NCI-H1694 treated with DMSO at 0.1 percent for 48 hours (cell line): ENCODE data around the gene CAB39.
"Not testable (repeated sequence)": the region's sequence is repeated elsewhere in the genome, so short reads cannot be mapped to it uniquely, and the experiment has no call there.

Experiments
- DNase-seq: peaks from one replicate; lab custom pipeline; 2025; lab: John Stamatoyannopoulos, UW

The CAB39 gene

DNA sequence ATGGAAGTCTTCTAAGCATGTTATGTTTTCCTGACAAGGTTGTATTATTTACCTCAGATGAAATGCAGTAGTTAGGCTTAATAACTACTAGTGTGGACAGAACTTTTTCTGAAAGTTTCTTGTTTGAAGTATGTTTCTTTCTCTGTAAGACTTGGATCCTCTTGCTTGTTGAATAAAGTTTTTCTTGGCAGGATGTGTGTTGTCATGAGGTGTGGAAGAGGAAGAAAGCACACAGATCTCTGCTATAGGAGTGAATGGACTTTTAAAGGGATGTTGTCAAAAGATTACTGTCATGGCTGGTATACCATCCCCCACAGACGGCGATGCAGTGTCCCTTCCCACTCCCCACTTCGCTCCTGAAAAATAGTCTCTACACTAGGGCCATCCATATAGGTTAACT lies 2.6 kb downstream of the CAB39 start:
- no peak for DNase-seq

DNA sequence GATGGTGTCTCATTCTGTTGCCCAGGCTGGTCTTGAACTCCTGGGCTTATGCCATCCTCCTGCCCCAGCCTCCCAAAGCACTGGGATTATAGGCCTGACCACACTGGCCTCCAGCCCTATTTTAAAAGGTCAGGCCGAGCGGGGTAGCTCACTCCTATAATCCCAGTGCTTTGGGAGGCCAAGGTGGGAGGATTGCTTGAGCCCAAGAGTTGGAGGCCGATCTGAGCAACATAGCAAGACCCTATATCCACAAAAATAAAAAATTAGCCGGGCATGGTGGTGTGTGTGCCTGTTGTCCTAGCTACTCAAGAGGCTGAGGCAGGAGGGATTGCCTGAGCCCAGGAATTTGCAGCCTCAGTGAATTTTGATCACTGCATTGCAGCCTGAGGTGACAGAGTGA lies 3.9 kb downstream of the CAB39 start:
- DNase-seq: no peak

DNA sequence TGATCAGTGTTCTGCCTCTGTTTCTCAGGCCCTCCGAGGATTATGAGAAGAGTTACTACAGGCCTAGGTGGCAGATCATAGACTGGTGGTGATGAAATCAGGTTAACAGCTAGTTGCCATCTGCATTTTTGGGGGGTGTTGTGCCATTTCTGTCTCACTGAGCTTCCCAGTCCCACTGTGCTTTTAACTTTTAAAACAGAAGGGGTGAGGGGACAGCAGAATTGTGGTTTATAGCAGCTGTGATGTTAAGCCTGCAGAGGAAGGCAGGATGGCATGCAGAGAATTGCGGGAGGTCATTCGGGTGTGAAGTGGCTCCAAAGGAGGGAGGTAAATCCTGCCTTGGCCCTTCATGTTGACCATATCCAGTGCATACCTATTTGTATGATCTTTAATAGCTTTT lies 5.0 kb downstream of the CAB39 start:
- no peak for DNase-seq

DNA sequence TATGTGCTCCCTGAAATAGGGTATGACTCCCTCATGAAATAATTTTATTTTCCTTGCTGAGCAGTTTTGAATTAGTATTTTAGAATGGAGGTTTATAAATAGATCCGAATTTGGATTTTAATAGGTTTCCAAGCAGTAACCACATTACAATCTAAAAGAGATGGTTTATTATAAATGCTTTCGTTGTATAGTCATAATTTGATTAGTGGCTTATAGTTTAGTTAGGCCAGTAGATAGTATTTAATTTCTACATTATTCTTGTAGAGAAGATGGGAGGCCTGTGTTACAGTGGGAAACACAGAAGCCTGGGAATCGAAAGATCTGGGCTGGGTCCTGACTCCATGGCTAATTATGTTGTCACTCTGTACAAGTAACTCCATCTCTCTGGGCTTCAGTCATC lies 6.7 kb downstream of the CAB39 start:
- no peak for DNase-seq

DNA sequence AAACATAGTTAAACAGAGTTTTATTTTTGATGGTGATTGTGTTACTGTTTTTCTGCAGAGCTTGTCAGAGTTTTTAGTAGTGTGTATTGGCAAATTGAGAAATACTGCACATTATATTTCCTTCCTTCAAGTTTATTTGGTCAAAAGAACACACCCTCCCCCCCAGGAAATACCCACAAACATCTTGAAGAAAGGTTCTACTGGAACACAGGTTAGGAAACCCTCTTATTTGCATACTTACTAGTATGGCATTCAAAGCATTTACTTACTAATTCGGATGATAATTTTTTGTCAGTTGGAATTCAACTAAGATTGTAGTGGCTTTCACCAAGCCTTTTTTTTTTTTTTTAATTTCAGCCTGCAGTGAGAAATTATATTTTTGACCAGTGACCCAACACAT lies 9.1 kb downstream of the CAB39 start:
- DNase-seq: no peak

DNA sequence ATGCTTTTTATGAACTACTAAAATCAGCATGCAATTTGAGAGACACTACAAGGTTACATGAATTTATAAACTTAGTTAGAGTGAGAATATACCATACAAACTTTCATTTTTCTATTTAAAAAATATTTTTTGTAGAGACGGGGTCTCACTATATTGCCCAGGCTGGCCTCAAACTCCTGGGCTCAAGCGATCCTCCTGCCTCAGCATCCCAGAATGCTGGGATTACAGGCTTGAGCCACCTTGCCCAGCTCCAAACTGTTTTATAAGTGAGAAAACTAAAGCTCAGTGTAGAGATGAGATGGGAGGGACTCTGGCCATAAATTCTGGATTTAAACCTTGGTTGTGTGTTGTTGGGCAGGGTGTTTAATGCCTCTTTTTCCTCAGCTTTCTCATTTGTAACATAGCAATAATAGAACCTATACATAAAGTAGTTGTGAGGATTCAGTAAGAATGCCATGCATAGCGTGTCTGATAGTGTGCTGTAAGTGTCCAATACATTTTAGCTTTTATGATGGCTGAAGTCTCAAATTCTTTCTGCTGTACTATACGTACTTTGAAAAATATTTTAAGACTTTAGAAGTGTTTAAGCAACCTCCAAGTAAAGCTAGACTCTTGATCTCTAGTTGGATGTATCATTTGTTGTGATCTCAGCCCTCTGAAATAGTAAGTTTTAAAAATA lies 9.7 kb downstream of the CAB39 start:
- no peak for DNase-seq

DNA sequence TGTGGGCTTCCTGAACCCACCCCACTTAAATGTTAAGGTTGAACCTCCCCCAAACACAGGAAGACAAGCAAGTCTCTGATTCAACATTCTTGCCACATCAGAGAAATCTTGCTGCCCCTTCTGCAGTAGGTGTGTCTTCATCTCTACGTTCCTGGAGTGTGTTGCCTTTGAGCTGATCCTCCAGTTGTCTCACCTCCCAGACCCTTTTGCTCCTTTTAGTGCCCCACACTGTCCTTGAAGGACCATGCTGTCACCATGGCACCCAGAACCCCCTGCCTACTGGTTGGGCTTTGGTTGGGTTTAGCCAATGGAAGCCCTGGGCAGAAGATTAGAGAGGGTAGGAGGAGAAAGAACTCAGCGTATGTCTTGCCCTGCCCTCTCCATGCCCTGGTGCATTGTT lies 10.7 kb downstream of the CAB39 start:
- DNase-seq: no peak

DNA sequence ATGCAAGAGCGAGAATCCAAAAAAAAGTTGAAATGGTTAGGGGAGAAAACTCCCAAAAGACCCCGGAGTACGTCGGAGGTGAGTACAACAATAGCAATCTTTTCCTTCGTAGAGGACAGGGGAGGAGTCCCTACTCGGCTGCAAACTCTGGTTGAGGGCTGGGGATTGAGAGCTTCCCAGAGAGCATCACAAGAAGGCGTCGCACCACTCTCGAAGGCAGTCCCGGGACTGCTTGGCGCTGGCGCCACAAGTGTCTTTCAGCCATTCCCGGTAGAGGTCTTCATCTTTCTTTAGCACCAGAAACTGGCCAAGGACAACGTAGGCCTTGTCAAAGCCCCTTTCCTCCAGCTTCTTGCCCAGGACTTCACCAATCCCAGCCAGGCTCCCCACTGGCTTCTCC lies 12.3 kb downstream of the CAB39 start:
- DNase-seq: not testable (repeated sequence)

DNA sequence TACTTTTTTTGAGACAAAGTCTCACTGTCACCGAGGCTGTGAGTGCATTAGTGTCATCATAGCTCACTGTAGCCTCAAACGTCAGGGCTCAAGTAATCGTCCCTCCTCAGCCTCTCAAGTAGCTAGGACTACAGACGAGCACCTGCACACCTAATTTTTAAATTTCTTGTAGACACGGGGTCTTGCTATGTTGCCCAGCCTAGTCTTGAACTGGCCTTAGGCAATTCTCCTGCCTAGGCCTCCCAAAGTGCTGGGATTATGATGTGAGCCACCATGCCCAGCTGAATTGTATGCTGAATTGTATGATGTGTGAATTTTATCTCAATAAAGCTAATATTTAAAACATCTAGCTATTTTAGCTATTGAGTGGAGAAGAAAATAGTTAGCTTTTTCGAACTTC lies 18.9 kb downstream of the CAB39 start:
- DNase-seq: no peak

DNA sequence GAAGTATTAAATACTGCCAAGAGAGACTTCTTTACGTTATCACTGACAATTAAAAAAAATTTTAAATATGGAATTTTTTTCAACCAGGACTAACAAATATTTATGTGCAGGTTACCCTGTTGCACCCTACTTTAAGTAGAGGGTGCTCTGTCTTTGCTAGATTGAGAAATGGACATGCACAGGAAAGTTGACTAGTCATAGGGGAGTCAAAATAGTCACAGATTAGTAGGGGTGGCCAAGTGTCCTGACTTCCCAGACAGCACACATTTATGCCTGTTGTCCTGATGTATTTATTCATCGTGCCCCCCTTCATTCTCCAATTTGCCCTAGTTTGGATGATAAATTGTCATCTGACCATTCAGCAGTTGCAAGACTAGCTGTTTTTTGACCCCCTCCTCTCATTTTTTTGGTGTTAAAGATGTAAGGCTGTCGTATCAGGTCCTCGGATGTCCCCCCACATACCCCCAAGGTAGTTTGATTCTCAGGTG lies 20.3 kb downstream of the CAB39 start:
- DNase-seq: no peak

DNA sequence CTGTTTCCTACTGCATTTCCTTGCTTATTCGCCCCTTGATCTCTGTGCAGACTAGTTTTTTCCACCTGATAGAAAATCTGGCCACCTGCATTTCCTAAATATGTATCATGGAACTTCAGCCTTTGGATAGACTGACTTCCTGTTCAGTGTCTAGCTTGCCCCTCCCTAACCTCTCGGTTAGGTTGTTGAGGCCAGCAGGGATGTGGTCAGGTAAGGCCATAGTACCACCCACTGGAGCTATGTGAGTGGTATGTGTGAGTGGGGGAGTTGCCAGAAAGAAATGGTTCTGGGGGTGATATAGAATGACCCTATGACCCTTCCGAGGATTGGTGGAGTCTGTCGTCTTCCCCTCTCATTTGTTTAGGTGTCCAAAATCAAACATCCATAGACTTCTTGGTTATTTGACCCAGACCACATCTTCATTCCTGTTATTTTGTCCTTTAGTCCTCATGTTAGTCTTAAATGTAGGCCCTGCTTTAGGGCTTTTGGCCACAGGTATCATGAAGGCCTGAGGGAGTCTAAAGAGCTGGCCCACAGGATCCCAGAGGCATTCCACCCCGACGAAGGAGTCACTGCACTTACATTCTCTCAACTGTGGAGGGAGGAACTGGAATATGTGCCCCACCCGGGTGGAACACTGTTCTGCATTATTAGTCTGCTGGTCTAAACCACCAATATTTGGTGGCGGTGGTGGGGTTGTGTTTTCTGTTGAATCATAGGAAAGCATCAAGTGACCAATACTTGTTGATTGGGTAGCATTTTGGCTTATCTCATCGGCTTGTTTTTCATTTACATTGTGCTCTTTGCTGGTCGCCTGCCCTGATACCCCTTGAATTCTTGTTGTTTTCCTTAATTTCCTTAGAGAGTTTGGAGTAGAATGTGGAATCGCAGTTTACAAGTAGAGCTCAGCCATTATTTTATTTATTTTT lies 21.9 kb downstream of the CAB39 start:
- no peak for DNase-seq

DNA sequence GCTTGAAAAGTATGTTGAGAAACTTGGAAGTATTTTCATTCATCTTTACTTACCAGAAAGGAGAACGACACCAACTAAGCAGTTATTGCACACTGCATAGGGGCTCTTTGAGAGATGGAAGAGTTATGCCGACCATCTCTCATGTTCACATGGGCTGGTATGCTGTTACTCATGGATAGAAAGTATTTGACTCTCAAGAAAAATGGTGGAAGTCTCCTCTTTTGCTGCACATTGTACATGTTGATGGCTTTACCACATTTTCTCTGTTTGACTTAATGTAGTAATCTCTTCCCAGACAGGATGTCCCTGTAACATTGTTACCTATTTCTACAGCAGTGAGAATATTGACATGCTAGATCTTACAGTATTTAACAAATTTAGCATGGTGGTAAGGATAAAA lies 23.2 kb downstream of the CAB39 start:
- DNase-seq: no peak

DNA sequence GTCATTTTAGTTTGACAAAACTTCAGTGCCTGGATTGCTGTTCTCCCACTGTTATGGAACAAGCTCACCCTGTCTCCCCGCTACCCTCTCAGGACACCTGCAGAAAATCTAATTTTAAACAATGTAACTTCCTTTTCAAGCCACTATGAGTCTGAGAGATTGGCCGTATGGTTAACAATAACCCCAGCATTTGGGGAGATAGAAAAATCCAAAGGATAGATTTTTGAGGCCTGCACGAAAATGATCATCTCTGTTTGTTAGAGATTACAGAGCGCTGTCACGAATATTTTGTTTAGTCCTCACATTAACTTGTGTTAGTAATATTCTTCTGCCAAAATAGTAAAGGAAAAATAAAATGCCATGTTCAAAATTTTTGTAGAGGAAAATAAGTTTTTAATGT lies 24.7 kb downstream of the CAB39 start:
- DNase-seq: no peak

DNA sequence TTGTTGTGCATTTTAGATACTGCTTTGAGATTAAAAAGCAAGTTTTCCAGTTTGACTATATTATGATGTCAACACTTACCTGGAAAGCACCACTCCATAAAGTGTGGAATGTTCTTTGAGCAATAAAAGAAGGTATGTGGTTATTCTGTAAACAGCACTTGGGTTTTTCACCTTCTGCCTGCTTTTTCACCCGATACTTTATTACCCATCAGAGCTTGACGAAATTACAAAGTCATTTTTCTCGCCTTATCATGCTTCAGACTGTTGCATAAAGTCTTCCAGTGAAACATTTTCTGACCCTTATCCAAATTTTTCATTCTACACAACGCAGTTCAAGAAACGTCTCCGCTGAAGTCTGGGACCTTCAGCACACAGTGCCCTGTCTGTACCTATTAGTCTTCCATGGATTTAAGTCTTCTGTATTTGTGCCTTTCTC lies 25.2 kb downstream of the CAB39 start:
- DNase-seq: no peak

DNA sequence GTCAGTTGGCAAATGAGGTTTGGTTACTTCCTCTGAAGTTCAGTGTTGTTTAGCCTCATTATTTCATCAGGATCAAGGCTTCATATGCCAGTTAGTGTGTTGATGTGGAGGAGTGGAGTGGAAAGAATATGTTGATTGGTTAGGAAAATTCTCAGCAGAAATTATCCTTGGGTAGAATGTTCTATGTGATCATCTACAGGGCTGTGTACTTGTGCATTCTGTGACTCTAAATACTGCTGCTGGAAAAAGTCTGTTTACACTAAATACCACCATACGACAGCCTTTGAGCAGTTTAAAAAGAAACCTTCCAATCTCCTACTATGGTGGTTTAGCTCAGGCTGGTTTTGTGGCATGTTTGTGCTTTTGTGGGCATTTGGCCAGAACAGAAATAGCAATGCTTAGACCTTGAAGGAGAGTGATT lies 25.8 kb downstream of the CAB39 start:
- DNase-seq: no peak

DNA sequence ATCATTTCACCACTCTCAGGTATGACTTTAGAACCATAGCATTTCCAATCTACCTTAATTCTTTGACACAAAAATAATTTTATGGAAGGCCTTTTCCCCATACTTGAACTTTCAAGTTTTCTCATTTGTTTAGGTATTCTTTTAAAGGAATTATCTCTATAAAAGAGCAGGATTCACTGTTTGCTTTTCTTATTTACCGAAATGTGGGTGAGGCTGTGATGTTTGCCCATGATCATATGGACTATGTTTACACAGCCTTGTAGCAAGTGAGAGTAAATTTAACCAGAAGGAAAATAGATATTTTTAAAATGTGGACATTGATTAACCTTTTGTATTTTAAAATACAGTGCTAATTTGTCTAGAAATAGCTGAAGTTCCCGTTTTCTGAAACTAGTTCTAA lies 26.3 kb downstream of the CAB39 start:
- DNase-seq: no peak

DNA sequence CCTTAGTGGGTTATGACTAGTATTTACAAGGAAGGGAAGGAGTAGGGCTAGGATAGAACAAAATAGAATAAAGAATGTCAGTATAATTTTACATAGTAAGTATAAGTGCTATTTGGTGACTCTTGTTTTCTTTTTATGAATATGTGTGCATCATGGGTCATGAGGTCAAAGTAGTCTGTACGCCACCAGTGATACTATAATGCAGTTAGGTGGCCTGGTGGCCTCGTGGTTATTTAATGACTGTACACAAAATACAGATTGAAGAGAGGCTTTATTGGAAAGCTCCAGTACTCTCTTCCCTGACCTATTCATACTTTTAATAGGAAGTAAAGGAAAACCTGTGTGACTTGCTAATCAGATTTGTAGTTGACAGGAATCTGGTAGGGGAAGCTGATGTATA lies 27.3 kb downstream of the CAB39 start:
- DNase-seq: no peak

DNA sequence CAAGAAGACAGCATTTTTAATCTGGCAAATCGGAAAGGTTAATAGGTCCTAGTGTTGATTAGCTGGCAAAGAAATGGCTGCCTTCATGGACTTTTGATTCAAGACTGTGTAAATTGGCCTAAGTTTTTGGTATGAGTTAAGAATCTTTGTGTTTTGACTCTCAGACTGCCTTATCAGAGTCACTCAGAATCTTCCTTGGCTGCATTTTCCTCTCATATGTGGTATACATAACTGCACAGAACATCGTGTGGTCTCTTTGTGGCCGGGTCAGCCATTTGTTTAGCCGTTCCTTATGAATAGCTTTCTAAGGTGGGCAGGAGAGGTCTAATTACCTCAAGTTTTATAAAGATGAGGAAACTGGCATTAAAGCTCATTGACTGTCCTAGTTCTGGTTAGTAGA lies 30.1 kb downstream of the CAB39 start:
- no peak for DNase-seq

DNA sequence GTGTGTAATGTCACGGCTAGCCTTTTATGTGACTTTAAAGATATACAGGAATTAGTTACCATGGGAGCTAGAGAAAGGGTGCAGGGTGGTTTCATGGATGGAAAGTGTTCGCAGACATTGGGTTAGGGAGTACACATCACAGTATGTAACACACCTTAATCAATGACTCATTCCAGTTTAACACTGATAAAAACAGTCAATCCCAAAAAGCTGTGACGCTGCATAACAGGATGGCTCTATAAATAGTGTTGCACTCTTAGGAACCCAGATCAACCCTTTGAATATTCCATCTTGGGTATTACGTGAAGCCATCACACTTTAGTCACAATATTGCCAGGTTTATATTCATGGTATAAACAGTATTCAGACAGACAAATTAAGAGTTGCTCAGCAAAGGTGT lies 33.6 kb downstream of the CAB39 start:
- no peak for DNase-seq

DNA sequence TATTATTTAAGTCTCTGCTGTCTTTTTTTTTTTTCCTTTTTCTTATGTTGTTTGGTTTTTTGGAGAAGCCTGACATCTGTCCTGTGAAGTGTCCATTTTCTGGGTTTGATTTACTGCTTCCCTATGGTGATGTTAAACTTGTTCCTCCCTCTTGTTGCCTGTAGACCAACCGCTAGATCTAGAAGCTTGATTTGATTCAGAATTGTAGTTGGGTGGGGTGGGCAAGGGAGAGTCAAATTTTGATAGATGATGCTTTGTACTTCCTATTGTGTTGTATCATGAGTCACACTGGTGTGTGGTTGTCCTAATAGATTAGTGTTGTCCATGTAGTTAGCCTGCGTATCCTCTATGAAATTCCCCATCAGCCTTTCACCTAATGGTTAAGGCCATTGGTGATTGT lies 35.4 kb downstream of the CAB39 start:
- no peak for DNase-seq

DNA sequence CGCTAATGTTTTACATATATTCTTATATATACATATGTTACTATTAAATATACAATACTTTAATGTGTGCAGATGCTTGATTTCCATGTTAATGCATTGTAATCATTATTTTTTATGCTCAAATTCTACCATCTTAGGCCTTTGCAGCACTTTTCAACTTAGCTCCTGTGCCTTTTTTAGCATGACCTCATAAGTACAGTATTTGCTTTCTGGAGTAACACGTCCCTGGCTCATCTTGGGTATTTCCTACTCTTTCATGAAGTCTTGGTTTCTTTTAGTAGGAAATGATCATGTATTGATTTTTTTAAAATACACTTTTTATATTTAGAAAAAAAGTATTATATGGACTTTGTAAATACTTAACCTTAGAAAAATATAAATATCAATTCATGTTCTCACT lies 36.5 kb downstream of the CAB39 start:
- no peak for DNase-seq

DNA sequence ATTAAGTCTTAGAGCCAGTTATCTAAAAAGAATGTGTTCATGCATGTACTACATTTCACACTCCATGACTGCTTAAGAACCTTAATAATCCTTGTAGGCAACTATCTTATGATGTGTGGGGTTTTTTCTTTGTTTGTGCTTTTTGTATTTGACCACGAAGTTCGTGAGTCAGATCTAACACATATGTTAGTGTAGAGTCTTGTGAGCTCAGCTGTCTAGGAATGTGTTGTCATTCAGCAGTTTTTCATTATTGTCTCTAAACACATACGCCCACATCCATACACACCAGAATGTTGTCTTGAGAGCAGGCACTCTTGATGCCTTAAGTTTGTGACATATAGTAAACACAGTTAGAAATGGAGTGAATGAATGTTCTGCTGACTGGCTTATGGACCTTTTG lies 38.4 kb downstream of the CAB39 start:
- no peak for DNase-seq

DNA sequence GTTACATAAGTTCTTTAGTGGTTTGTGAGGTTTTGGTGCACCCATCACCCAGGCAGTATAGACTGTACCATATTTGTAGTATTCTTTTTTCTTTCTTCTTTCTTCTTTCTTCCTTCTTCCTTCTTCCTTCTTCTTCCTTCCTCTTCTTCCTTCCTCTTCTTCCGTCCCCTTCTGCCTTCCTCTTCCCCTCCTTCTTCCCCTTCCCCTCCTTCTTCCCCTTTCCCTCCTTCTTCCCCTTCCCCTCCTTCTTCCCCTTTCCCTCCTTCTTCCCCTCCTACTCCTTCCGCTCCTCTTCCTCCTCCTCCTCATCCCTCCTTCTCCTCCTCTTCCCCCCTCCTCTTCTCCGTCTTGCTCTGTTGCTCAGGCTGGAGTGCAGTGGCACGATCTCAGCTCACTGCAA lies 41.6 kb downstream of the CAB39 start:
- no peak for DNase-seq
